BLaER1 treated with 17β-estradiol and CSF1 and Interleukin-3, amounts not matched to agents 10 nM and 100 nM (cell line): ENCODE measurements around the gene RBM19.

Source experiments
- H3K27ac ChIP-seq, 11 experiments: shearing (Covaris generic); formaldehyde crosslinking; 2 replicates each; pipeline ENCODE4 v1.8.1; 2022
- H3K27me3 ChIP-seq, 11 experiments: shearing (Covaris generic); formaldehyde crosslinking; 2 replicates each; pipeline ENCODE4 v1.8.1; 2022
- H3K36me3 ChIP-seq, 11 experiments: shearing (Covaris generic); formaldehyde crosslinking; 2 replicates each; pipeline ENCODE4 v1.8.1; 2022
- H3K4me1 ChIP-seq, 10 experiments: shearing (Covaris generic); formaldehyde crosslinking; 2 replicates each; pipeline ENCODE4 v1.8.1; 2022
- H3K4me2 ChIP-seq, 11 experiments: shearing (Covaris generic); formaldehyde crosslinking; 2 replicates each; pipeline ENCODE4 v1.8.1; 2022
- H3K4me3 ChIP-seq, 10 experiments: shearing (Covaris generic); formaldehyde crosslinking; 2 replicates each; pipeline ENCODE4 v1.8.1; 2022
- H3K9ac ChIP-seq, 11 experiments: shearing (Covaris generic); formaldehyde crosslinking; 2 replicates each; pipeline ENCODE4 v1.8.1; 2022
- H3K9me3 ChIP-seq, 11 experiments: shearing (Covaris generic); formaldehyde crosslinking; replicated peaks in 1 of 11; 2 replicates each; pipeline ENCODE4 v1.8.1; 2022
- H4K20me1 ChIP-seq, 11 experiments: shearing (Covaris generic); formaldehyde crosslinking; 2 replicates each; pipeline ENCODE4 v1.8.1; 2022
- Cebpa-rat ChIP-seq, 11 experiments: shearing (Covaris generic); IDR thresholded peaks; 2 replicates each; pipeline ENCODE4 v1.8.1; 2022

The RBM19 gene

DNA sequence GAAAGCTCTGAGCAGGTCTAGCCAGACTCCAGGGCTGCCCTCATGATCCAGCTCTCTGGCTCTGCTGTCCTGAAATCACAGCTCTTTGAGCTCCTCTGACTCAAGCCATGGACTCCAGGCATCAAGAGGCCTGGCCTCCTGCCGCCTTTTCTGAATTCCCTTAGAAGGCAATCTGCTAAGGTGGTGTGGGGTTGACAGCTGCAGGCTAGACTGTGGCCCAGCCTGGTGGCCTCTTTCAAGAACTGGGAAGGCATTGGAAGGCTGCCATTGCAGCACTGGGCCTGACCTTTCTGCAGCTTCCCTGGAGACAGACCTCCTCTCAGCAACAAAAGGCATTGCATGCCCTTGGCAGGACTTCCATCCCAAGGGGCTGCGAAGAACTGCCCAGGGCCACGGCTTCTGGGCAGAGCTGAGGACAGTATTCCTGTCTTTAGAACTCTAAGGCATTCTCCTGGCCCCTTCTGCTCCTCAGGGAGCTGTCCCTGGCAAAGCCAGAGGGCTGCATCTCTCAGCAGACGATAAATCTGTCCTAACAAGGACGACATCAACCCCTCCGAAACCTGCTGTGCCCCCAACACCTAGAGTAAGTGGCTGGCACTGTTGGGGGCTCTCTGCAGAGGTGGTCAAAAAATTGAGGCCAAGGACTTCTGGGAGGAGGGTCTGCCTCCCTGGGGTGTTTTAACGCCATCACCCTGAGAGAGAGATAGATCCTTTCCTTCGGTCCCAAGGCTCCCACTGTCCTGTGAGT lies 115.6 kb downstream of the RBM19 start:
- H3K9me3 ChIP-seq: no peaks in the 10 kb centered on the region
- peaks cover 0 to 57% (median 0%) of the 10 kb centered on the region in 11 experiments; a peak in 4 of 22 replicates for H4K20me1 ChIP-seq
- peak overlapping the region in 9 of 11 experiments; percentile 2 to 94 (median 81); a peak in 16 of 22 replicates for H3K4me2 ChIP-seq
- H3K4me3 ChIP-seq: no peak overlapping the region
- H3K27ac ChIP-seq: peak overlapping the region in 4 of 11 experiments; percentile 10 to 85 (median 34); a peak in 5 of 22 replicates
- H3K27me3 ChIP-seq: no peaks in the 10 kb centered on the region
- peaks cover 23 to 92% (median 87%) of the 10 kb centered on the region in 10 experiments for H3K4me1 ChIP-seq
- no peak for TF ChIP-seq Cebpa-rat (IDR thresholded peaks at IDR 0.05)
- H3K9ac ChIP-seq: peak overlapping the region in 2 of 11 experiments; percentile 8 to 47; a peak in 1 of 22 replicates
- peaks cover 0 to 49% (median 28%) of the 10 kb centered on the region in 11 experiments; a peak in 18 of 22 replicates for H3K36me3 ChIP-seq

DNA sequence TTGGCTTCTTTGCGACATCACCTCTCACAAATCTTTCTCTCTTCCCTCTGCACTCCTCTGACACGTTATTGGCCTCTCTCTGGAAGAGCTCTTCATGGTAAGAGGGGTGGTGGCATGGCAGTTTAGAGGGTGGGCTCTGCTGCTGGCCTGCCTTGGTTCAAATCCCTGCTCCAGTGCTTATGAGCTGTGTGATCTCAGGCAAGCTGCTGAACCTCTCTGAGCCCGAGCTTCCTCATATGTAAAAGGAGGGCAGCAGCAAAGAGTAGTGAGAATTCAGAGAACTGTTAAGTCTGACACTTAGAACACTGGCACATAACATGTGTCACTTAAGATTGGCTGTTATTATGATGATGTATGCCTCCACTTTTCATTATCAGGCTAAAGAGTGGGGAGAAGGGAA lies 118.3 kb downstream of the RBM19 start:
- peak overlapping the region; percentile 16 to 94 (median 80); a peak in 19 of 22 replicates for H3K4me2 ChIP-seq
- no peak for TF ChIP-seq Cebpa-rat (IDR thresholded peaks at IDR 0.05)
- H3K36me3 ChIP-seq: peaks cover 0 to 51% (median 33%) of the 10 kb centered on the region in 11 experiments; a peak in 20 of 22 replicates
- peak overlapping the region in 9 of 11 experiments; percentile 44 to 90 (median 80); a peak in 17 of 22 replicates for H3K27ac ChIP-seq
- peaks cover 18 to 88% (median 82%) of the 10 kb centered on the region in 10 experiments for H3K4me1 ChIP-seq
- no peaks in the 10 kb centered on the region for H3K27me3 ChIP-seq
- peaks cover 0 to 53% (median 0%) of the 10 kb centered on the region in 11 experiments; a peak in 4 of 22 replicates for H4K20me1 ChIP-seq
- H3K9me3 ChIP-seq: no peaks in the 10 kb centered on the region
- peak overlapping the region in 9 of 11 experiments; percentile 30 to 76 (median 68); a peak in 17 of 22 replicates for H3K9ac ChIP-seq
- H3K4me3 ChIP-seq: peak overlapping the region in 5 of 10 experiments; percentile 3 to 31 (median 16); a peak in 5 of 20 replicates

DNA sequence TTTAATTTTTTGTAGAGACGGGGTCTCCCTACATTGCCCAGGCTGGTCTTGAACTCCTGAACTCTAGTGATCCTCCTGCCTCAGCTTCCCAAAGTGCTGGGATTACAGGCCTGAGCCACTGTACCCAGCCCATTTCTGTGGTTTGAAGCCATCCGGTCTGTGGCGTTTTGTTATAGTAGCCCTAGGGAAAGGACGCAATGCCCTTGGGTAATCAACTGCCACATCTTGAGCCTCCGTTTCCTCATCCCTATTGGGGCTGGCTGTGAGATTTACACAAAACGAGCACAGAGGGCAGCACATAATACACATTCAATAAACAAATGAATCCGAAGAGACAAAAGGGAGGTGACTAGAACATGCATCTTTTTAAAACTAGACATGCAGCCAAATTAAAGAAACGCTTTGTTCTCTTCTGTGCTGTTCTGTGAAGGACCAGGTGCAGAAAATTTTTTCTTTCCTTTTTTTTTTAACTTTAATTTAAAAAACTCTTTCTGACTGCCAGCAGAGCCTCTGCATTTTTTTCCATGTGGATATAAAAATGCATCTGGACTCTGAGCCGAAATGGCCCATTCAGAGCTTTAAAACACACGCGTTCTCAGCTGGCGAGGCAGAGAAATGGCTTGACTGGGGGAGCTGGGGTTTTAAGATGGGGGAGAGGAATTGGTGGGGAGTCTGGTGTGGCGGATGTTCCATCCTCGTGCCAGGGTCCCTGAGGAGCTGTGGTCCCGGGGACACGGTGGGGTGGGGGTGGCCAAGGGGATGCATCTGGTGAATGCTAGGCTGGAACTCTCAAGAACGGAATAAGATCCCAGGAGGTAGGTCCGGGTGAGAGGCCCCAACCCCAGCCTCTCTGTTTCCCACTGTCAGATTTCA lies 119.0 kb downstream of the RBM19 start:
- Histone ChIP-seq H3K36me3 (peaks cover 0 to 52% (median 32%) of the 10 kb centered on the region in 11 experiments; a peak in 20 of 22 replicates), H3K4me3 (peak overlapping the region in 5 of 10 experiments; percentile 3 to 31 (median 16); a peak in 5 of 20 replicates), H3K4me2 (peak overlapping the region; percentile 16 to 94 (median 80)), H3K27ac (peak overlapping the region in 9 of 11 experiments; percentile 44 to 90 (median 80); a peak in 18 of 22 replicates), H3K4me1 (peaks cover 18 to 81% (median 75%) of the 10 kb centered on the region in 10 experiments), H3K9me3 (no peaks in the 10 kb centered on the region), H3K9ac (peak overlapping the region in 9 of 11 experiments; percentile 30 to 76 (median 68); a peak in 17 of 22 replicates), H4K20me1 (peaks cover 0 to 45% (median 0%) of the 10 kb centered on the region in 11 experiments; a peak in 4 of 22 replicates), H3K27me3 (no peaks in the 10 kb centered on the region)
- peak in 9 of 11 experiments; percentile 16 to 89 (median 81); a peak in 16 of 22 replicates for TF ChIP-seq Cebpa-rat (IDR thresholded peaks at IDR 0.05)

DNA sequence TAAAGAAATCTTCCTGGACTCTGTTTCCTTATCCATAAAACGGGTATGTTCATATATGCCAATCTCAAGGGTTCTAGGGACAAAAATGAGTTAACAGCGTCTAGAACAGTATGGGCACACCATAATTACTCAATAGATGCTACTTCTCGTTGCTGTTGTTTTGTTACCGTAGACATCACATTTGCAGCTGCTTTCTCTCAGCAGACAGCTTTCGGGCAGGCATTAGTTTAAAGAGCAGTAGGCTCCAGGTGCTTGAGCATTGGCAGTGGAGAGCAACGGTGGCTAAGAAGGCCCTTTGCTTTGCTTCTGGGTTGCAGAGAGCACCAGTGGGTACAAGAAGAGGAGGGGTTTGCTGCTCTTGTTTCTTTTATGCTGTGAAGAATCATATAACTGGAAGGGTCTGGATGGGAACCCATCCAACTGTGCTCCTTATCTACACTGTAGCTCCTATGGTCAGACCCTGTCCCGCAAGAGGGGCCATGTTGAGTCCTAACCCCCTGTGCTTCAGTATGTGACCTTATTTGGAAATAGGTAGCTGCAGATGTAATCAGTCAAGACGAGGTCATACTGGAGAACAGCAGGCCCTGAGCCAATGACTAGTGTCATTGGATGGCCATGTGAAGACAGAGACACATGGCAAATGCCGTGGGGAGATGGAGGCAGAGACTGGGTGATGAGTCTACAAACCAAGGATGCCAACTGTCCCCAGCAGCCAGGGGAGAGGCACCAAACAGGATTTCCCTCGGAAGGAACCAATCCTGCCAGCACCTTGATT lies 120.0 kb downstream of the RBM19 start:
- Histone ChIP-seq H4K20me1 (peaks cover 0 to 44% (median 0%) of the 10 kb centered on the region in 11 experiments; a peak in 3 of 22 replicates), H3K9ac (peak overlapping the region in 7 of 11 experiments; percentile 13 to 76 (median 68); a peak in 7 of 22 replicates), H3K27ac (peak overlapping the region in 9 of 11 experiments; percentile 44 to 90 (median 78); a peak in 18 of 22 replicates), H3K27me3 (no peaks in the 10 kb centered on the region), H3K36me3 (peaks cover 0 to 57% (median 28%) of the 10 kb centered on the region in 11 experiments; a peak in 20 of 22 replicates), H3K4me1 (peaks cover 18 to 70% (median 65%) of the 10 kb centered on the region in 10 experiments), H3K4me3 (no peak overlapping the region), H3K9me3 (no peaks in the 10 kb centered on the region), H3K4me2 (peak overlapping the region; percentile 16 to 94 (median 80))
- TF ChIP-seq Cebpa-rat (IDR thresholded peaks at IDR 0.05): no peak

DNA sequence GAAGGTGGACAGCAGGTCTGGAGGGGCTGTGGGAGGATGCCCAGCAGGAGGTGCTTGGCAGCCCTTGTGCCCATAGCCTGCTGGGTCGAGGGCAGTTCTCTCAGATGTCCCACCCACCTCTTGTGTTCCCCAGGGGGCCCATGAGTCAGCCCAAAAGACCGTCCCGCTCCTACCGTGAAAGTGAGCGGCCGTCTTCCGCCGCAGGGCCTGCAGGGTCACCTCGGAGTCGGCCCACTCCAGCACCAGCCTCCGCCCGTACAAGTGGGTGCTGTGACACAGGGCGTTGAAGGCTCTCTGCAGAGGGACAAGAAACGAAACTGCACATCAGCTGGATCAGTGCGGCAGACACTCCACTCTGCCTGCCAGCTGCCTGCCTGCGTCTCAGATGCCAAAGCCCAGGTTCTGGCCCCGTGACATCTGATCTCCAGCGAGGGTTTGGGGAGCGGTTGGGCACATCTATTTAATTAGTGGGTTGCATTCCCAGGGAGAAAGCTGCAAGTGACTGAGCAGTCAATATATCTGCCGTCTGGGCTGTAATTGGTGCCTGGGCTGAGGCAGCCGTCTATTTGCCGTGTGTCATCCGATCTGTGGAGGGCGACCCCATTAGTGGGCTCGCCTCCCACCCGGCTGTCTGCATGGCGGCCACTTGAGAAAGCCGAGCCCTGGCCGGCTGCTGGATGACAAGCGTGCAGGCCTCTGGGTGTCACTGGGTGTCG lies 121.5 kb downstream of the RBM19 start:
- Histone ChIP-seq H3K27ac (peak overlapping the region in 7 of 11 experiments; percentile 26 to 90 (median 78); a peak in 11 of 22 replicates), H3K4me1 (peaks cover 18 to 56% (median 51%) of the 10 kb centered on the region in 10 experiments), H3K4me3 (no peak overlapping the region), H4K20me1 (peaks cover 0 to 37% (median 0%) of the 10 kb centered on the region in 11 experiments; a peak in 4 of 22 replicates), H3K27me3 (no peaks in the 10 kb centered on the region), H3K9me3 (no peaks in the 10 kb centered on the region), H3K36me3 (peaks cover 0 to 58% (median 35%) of the 10 kb centered on the region in 11 experiments; a peak in 20 of 22 replicates), H3K9ac (peak overlapping the region in 2 of 11 experiments; percentile 9 to 12; a peak in 1 of 22 replicates), H3K4me2 (peak overlapping the region in 2 of 11 experiments; percentile 6 to 12; a peak in 2 of 22 replicates)
- TF ChIP-seq Cebpa-rat (IDR thresholded peaks at IDR 0.05): no peak

DNA sequence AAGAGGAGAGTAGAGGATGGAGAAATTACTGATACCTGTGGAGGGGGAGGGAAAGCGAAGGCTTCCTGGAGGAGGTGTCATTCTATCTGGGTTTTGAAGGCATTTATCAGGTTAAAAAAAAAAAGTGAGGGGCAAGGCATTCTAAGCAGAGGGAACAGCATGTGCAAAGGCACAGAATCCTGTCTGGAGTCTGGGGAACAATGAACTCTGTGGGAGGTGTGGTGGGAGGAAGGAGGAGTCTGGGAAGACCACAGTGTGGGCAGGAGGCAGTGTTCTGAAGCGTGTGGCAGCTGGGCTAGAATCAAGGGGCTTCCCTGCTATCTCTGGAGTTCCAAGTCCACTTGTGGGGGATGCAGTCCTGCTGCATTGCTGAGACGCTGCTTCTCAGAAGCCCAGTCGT lies 123.4 kb downstream of the RBM19 start:
- Histone ChIP-seq H3K9ac (no peak overlapping the region), H3K9me3 (no peaks in the 10 kb centered on the region), H3K36me3 (peaks cover 0 to 66% (median 38%) of the 10 kb centered on the region in 11 experiments; a peak in 20 of 22 replicates), H3K4me2 (no peak overlapping the region), H3K4me1 (peaks cover 16 to 50% (median 45%) of the 10 kb centered on the region in 10 experiments), H3K27me3 (no peaks in the 10 kb centered on the region), H3K4me3 (no peak overlapping the region), H4K20me1 (peaks cover 0 to 36% (median 8%) of the 10 kb centered on the region in 11 experiments; a peak in 10 of 22 replicates), H3K27ac (peak overlapping the region in 1 of 11 experiments; percentile 85; a peak in 1 of 22 replicates)
- no peak for TF ChIP-seq Cebpa-rat (IDR thresholded peaks at IDR 0.05)

DNA sequence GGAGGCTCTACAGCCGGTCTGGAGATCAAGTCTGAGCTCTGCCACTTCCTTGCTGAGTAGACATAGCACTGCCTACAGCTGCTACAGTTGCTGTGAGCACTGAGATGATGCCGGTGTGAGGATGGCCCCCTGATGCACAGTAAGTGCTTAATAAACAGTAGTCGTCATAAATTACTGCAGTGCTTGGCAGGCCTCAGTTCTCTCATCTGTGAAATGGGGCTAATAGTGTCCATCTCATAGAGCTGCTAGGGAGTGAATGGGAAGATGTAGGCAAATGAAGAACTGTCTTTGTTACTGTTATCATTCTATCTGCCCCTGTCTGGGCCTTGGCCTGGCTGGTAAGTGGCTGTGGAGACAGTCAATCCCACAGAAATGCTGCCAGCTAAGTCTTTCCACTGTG lies 124.3 kb downstream of the RBM19 start:
- TF ChIP-seq Cebpa-rat (IDR thresholded peaks at IDR 0.05): no peak
- Histone ChIP-seq H3K4me2 (no peak overlapping the region), H4K20me1 (peaks cover 0 to 36% (median 9%) of the 10 kb centered on the region in 11 experiments; a peak in 10 of 22 replicates), H3K9ac (no peak overlapping the region), H3K27ac (no peak overlapping the region), H3K4me3 (no peak overlapping the region), H3K27me3 (no peaks in the 10 kb centered on the region), H3K36me3 (peaks cover 0 to 66% (median 38%) of the 10 kb centered on the region in 11 experiments; a peak in 20 of 22 replicates), H3K9me3 (no peaks in the 10 kb centered on the region), H3K4me1 (peaks cover 7 to 48% (median 42%) of the 10 kb centered on the region in 10 experiments)
